ENCODE measurements around the gene SAMD9L.
"Not testable (repeated sequence)": the region's sequence is repeated elsewhere in the genome, so short reads cannot be mapped to it uniquely, and the experiment has no call there.

Gene SAMD9L

DNA sequence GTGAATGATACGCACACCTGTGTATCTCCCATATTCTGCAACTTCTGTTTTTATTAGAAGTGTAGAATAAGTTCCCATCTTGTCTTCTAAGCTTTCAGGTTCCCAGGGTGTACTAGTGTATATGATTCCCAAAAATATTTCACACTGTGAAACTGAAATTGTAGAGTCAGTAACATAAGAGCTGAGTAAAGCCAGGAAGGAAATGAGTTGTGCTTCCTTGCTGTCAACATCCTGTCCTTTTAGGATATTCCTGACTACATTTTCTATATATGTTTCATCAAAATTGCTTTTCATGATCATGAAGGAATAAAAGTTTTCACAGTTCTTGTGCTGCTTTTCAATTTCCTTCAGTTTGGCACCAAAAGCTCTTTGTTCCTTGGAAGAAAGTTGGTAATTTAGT lies 15.2 kb downstream of the SAMD9L start:
- no peak overlapping the region for H3K4me3 ChIP-seq (replicated peaks; ENCODE audit: low read depth, low read length)
- DNase-seq (ENCODE audit: extremely low read depth, low read depth): no peak
- TF ChIP-seq, protein P1, sequence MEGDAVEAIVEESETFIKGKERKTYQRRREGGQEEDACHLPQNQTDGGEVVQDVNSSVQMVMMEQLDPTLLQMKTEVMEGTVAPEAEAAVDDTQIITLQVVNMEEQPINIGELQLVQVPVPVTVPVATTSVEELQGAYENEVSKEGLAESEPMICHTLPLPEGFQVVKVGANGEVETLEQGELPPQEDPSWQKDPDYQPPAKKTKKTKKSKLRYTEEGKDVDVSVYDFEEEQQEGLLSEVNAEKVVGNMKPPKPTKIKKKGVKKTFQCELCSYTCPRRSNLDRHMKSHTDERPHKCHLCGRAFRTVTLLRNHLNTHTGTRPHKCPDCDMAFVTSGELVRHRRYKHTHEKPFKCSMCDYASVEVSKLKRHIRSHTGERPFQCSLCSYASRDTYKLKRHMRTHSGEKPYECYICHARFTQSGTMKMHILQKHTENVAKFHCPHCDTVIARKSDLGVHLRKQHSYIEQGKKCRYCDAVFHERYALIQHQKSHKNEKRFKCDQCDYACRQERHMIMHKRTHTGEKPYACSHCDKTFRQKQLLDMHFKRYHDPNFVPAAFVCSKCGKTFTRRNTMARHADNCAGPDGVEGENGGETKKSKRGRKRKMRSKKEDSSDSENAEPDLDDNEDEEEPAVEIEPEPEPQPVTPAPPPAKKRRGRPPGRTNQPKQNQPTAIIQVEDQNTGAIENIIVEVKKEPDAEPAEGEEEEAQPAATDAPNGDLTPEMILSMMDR (IDR thresholded peaks at IDR 0.05; ENCODE audit: low read depth, low read length, missing control alignments): no peak

DNA sequence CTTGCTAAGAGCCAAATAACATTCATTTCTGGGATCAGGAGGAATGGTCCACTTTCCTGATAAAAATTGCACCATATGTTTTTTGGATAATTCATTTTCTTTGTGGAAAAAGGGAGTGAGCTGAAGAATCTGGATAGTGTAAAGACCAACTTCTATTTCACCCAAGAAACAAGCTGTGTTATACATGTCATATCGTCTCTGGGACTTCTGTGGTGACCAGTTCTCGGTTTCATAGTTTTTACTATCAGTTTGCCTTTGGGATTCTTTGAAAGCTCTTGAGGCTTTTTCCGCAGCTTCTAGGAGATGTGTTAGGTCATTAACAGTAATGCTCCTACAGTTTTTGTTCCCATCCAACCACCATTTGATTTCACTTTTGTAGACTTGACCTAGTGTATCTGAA lies 16.0 kb downstream of the SAMD9L start:
- no peak overlapping the region for H3K4me3 ChIP-seq (replicated peaks; ENCODE audit: low read depth, low read length)
- no peak for DNase-seq (ENCODE audit: extremely low read depth, low read depth)
- TF ChIP-seq, protein P1 (IDR thresholded peaks at IDR 0.05; ENCODE audit: low read depth, low read length, missing control alignments): no peak

DNA sequence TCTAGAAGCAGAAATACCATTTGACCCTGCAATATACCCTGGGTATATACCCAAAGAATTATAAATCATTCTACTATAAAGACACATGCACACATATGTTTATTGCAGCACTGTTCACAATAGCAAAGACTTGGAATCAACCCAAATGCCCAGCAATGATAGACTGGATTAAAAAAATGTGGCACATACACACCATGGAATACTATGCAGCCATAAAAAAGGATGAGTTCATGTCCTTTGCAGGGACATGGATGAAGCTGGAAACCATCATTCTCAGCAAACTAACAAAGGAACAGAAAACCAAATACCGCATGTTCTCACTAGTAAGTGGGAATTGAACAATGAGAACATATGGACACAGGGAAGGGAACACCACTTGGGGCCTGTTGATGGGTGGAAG lies 21.2 kb downstream of the SAMD9L start:
- not testable (repeated sequence) for DNase-seq (ENCODE audit: extremely low read depth, low read depth); H3K4me3 ChIP-seq (replicated peaks; ENCODE audit: low read depth, low read length)

DNA sequence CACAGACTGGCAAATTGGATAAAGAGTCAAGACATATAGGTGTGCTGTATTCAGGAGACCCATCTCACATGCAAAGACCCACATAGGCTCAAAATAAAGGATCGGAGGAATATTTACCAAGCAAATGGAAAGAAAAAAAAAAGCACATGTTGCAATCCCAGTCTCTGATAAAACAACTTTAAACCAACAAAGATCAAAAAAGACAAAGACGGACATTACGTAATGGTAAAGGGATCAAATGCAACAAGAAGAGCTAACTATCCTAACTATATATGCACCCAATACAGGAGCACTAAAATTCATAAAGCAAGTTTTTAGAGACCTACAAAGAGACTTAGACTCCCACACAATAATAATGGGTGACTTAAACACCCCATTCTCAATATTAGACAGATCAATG lies 24.7 kb downstream of the SAMD9L start:
- DNase-seq (ENCODE audit: extremely low read depth, low read depth); H3K4me3 ChIP-seq (replicated peaks; ENCODE audit: low read depth, low read length): not testable (repeated sequence)

DNA sequence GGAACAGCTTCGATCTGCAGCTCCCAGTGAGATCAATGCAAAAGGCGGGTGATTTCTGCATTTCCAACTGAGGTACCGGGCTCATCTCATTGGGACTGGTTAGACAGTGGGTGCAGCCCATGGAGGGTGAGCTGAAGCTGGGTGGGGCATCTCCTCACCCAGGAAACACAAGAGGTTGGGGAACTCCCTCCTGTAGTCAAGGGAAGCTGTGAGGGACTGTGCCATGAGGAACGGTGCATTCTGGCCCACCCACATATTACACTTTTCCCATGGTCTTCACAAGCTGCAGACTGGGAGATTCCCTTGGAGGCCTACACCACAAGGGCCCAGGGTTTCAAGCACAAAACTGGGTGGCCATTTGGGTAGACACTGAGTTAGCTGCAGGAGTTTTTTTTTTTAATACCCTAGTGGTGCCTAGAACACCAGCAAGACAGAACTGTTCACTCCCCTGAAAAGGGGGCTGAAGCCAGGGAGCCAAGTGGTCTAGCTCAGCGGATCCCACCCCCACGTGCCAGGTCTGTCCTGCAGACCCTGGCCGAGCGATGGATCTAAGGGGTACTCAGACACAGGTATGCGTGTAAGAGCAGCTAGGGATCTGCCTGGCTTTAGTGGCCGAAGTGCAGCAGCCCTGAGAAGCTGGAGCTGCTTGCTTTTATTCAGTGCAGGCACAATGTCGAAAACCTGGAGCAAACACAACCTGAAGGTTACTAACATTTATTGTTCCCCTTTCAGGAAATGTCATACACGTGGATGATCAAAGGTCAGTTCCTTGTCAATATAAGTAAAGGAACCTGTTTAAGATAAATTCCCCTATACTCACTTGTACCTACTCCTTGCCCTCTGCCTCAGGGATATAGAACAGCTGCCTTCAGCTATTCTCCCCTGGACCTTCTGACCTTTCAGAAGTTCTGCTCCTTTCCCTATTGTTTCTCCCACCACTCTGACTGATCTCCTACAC lies 27.3 kb downstream of the SAMD9L start:
- H3K4me3 ChIP-seq (replicated peaks; ENCODE audit: low read depth, low read length): no peak overlapping the region
- DNase-seq (ENCODE audit: extremely low read depth, low read depth): no peak
- TF ChIP-seq, protein P1 (IDR thresholded peaks at IDR 0.05; ENCODE audit: low read depth, low read length, missing control alignments): no peak

DNA sequence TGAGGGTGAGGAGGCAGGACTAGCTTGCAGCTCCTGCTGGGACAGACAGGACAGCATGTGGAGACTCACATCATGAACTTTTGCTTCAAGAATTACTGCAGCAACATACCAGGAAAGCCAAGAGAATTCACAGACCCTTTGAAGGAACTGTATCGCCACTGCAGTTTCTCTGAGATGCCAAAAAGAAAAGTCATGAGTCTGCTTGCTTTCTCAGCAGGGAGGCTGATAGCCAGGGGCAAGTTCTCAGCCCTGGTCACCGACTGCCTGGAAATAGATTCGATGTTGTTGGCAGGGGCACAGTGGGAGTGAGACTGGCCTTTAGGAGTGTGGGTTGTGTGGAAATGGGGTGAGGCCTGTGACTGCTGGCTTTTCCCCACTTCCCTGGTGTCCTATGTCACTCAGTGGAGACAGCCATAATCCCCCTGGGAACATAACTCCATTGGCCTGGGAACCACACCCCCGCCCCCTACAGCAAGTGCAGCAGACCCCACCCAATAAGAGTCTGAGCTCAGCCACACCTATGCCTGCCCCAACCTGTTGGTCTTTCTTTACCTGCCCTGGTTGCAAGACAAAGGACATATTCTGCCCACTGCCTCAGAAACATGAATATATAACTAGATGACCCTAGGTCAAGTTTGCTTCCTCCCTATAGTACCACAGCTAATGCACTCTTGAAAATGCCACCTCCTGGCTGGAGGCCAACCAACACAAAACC lies 28.8 kb downstream of the SAMD9L start:
- DNase-seq (ENCODE audit: extremely low read depth, low read depth): no peak
- TF ChIP-seq, protein P1 (IDR thresholded peaks at IDR 0.05; ENCODE audit: low read depth, low read length, missing control alignments): no peak
- H3K4me3 ChIP-seq (replicated peaks; ENCODE audit: low read depth, low read length): no peak overlapping the region

DNA sequence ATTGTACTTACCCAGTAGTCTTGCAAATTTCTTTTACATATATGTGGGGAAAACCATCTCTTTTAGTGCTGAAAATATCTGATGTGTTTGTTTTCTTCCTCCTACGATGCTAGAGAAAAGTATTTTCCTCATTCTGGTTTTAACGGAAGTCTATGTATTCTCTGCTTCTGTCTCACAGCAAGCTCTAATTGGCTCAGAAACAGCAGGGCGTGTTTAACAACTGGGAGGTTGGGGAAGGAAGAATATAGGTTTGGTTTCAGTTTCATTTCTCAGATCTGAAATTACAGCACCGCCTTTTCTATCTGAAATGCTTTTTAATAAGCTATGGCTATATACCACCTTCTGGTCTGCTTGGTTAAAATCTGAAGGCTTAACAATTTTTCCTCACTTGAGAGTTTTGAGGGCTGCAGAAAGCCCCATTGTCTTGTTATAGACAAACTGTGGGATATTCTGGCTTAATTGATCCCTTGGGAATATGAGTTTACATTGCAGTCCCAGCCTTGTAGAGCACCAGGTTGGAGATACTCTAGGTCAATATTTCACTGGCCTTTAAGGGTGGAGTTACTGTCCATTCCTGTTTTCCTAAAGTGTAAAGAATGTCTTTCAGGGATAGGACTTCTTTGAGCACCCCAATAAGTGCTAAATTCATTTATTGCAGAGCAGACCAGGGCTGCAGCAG lies 30.2 kb downstream of the SAMD9L start, which contains the start of gene SAMD9:
SAMD9 (minus strand) TSS at position 128 of the 679 bp plus-strand sequence. CDS start 11,882 bp downstream, outside the sequence.
- peak within 1 kb of the TSS; percentile 38 for H3K4me3 ChIP-seq (replicated peaks; ENCODE audit: low read depth, low read length)
- peak; percentile 44 for DNase-seq (ENCODE audit: extremely low read depth, low read depth)
- TF ChIP-seq, protein P1 (IDR thresholded peaks at IDR 0.05; ENCODE audit: low read depth, low read length, missing control alignments): no peak
